BLaER1 (cell line): ENCODE data around the gene VEGFC.

Source experiments
- H3K27ac ChIP-seq: shearing (Covaris generic); formaldehyde crosslinking; 2 replicates; pipeline ENCODE4 v1.8.1; 2022
- H3K27me3 ChIP-seq: shearing (Covaris generic); formaldehyde crosslinking; 2 replicates; pipeline ENCODE4 v1.8.1; 2022
- H3K36me3 ChIP-seq: shearing (Covaris generic); formaldehyde crosslinking; 2 replicates; pipeline ENCODE4 v1.8.1; 2022
- H3K4me1 ChIP-seq: shearing (Covaris generic); formaldehyde crosslinking; 2 replicates; pipeline ENCODE4 v1.8.1; 2022
- H3K4me2 ChIP-seq: shearing (Covaris generic); formaldehyde crosslinking; 2 replicates; pipeline ENCODE4 v1.8.1; 2022
- H3K4me3 ChIP-seq: shearing (Covaris generic); formaldehyde crosslinking; 2 replicates; pipeline ENCODE4 v1.8.1; 2022
- H3K9ac ChIP-seq: shearing (Covaris generic); formaldehyde crosslinking; 2 replicates; pipeline ENCODE4 v1.8.1; 2022
- H3K9me3 ChIP-seq: shearing (Covaris generic); formaldehyde crosslinking; 2 replicates; pipeline ENCODE4 v1.8.1; 2022
- H4K20me1 ChIP-seq: shearing (Covaris generic); formaldehyde crosslinking; 2 replicates; pipeline ENCODE4 v1.8.1; 2022
- Cebpa-rat ChIP-seq: shearing (Covaris generic); IDR thresholded peaks from 2 replicates; pipeline ENCODE4 v1.8.1; 2022

The VEGFC gene

GRCh38 chr4:176774852-176775251 lies 17.9 kb downstream of the VEGFC start:
- H3K36me3 ChIP-seq = no peaks in the 10 kb centered on the region
- H3K27ac ChIP-seq = no peak overlapping the region
- H3K4me3 ChIP-seq = no peak overlapping the region
- no peak for TF ChIP-seq Cebpa-rat
- no peaks in the 10 kb centered on the region for H4K20me1 ChIP-seq
- H3K27me3 ChIP-seq = no peaks in the 10 kb centered on the region
- H3K4me2 ChIP-seq = no peak overlapping the region
- H3K4me1 ChIP-seq = no peaks in the 10 kb centered on the region
- no peaks in the 10 kb centered on the region for H3K9me3 ChIP-seq
- no peak overlapping the region for H3K9ac ChIP-seq

- no peaks in the 10 kb centered on the region for H3K27me3 ChIP-seq
Observed at GRCh38 chr4:176769514-176769913, 23.2 kb downstream of the VEGFC start.

GRCh38 chr4:176767183-176767582 lies 25.5 kb downstream of the VEGFC start:
- no peaks in the 10 kb centered on the region for H4K20me1 ChIP-seq
- no peaks in the 10 kb centered on the region for H3K36me3 ChIP-seq
- no peak overlapping the region for H3K27ac ChIP-seq
- no peaks in the 10 kb centered on the region for H3K27me3 ChIP-seq
- no peaks in the 10 kb centered on the region for H3K9me3 ChIP-seq
- H3K4me1 ChIP-seq = no peaks in the 10 kb centered on the region
- no peak overlapping the region for H3K4me3 ChIP-seq
- H3K9ac ChIP-seq = no peak overlapping the region
- H3K4me2 ChIP-seq = no peak overlapping the region
- no peak for TF ChIP-seq Cebpa-rat

More at GRCh38 chr4:176769514-176769913, 23.2 kb downstream of the VEGFC start:
- Histone ChIP-seq H3K9ac (no peak overlapping the region), H3K9me3 (no peaks in the 10 kb centered on the region), H3K27ac (no peak overlapping the region), H3K4me1 (no peaks in the 10 kb centered on the region), H3K36me3 (no peaks in the 10 kb centered on the region), H3K4me2 (no peak overlapping the region), H3K4me3 (no peak overlapping the region), H4K20me1 (no peaks in the 10 kb centered on the region)
- no peak for TF ChIP-seq Cebpa-rat

GRCh38 chr4:176762661-176763308 lies 29.9 kb downstream of the VEGFC start:
- no peak overlapping the region for H3K27ac ChIP-seq
- H3K36me3 ChIP-seq = no peaks in the 10 kb centered on the region
- no peak overlapping the region for H3K9ac ChIP-seq
- H3K9me3 ChIP-seq = no peaks in the 10 kb centered on the region
- H3K4me2 ChIP-seq = no peak overlapping the region
- no peaks in the 10 kb centered on the region for H3K27me3 ChIP-seq
- TF ChIP-seq Cebpa-rat = no peak
- no peak overlapping the region for H3K4me3 ChIP-seq
- H3K4me1 ChIP-seq = no peaks in the 10 kb centered on the region
- H4K20me1 ChIP-seq = no peaks in the 10 kb centered on the region

GRCh38 chr4:176761872-176762271 lies 30.9 kb downstream of the VEGFC start:
- Histone ChIP-seq H3K9me3 (no peaks in the 10 kb centered on the region), H3K4me2 (no peak overlapping the region), H3K27me3 (no peaks in the 10 kb centered on the region), H3K27ac (no peak overlapping the region), H3K4me1 (no peaks in the 10 kb centered on the region), H3K9ac (no peak overlapping the region), H3K4me3 (no peak overlapping the region), H3K36me3 (no peaks in the 10 kb centered on the region), H4K20me1 (no peaks in the 10 kb centered on the region)
- no peak for TF ChIP-seq Cebpa-rat

GRCh38 chr4:176760471-176760870 lies 32.3 kb downstream of the VEGFC start:
- Histone ChIP-seq H3K4me2 (no peak overlapping the region), H4K20me1 (no peaks in the 10 kb centered on the region), H3K9me3 (no peaks in the 10 kb centered on the region), H3K4me1 (no peaks in the 10 kb centered on the region), H3K9ac (no peak overlapping the region), H3K4me3 (no peak overlapping the region), H3K36me3 (no peaks in the 10 kb centered on the region), H3K27ac (no peak overlapping the region), H3K27me3 (no peaks in the 10 kb centered on the region)
- no peak for TF ChIP-seq Cebpa-rat

- no peak overlapping the region for H3K9ac ChIP-seq
- H3K4me1 ChIP-seq = no peaks in the 10 kb centered on the region
- H3K9me3 ChIP-seq = no peaks in the 10 kb centered on the region
- no peaks in the 10 kb centered on the region for H3K36me3 ChIP-seq
- no peaks in the 10 kb centered on the region for H4K20me1 ChIP-seq
- TF ChIP-seq Cebpa-rat = no peak
- H3K27me3 ChIP-seq = no peaks in the 10 kb centered on the region
- no peak overlapping the region for H3K27ac ChIP-seq
- no peak overlapping the region for H3K4me2 ChIP-seq
- no peak overlapping the region for H3K4me3 ChIP-seq
Observed at GRCh38 chr4:176758731-176759130, 34.0 kb downstream of the VEGFC start.

GRCh38 chr4:176758323-176758722 lies 34.4 kb downstream of the VEGFC start:
- no peaks in the 10 kb centered on the region for H3K9me3 ChIP-seq
- no peaks in the 10 kb centered on the region for H3K27me3 ChIP-seq
- no peaks in the 10 kb centered on the region for H4K20me1 ChIP-seq
- no peak overlapping the region for H3K27ac ChIP-seq
- no peak for TF ChIP-seq Cebpa-rat
- H3K9ac ChIP-seq = no peak overlapping the region
- H3K4me1 ChIP-seq = no peaks in the 10 kb centered on the region
- H3K36me3 ChIP-seq = no peaks in the 10 kb centered on the region
- no peak overlapping the region for H3K4me2 ChIP-seq
- H3K4me3 ChIP-seq = no peak overlapping the region

GRCh38 chr4:176755613-176756012 lies 37.1 kb downstream of the VEGFC start:
- no peak overlapping the region for H3K27ac ChIP-seq
- H3K4me3 ChIP-seq = no peak overlapping the region
- no peak overlapping the region for H3K9ac ChIP-seq
- no peaks in the 10 kb centered on the region for H3K27me3 ChIP-seq
- no peaks in the 10 kb centered on the region for H3K9me3 ChIP-seq
- H3K4me2 ChIP-seq = no peak overlapping the region
- H3K36me3 ChIP-seq = no peaks in the 10 kb centered on the region
- H3K4me1 ChIP-seq = no peaks in the 10 kb centered on the region
- no peaks in the 10 kb centered on the region for H4K20me1 ChIP-seq
- TF ChIP-seq Cebpa-rat = no peak

GRCh38 chr4:176755001-176755400 lies 37.7 kb downstream of the VEGFC start:
- no peaks in the 10 kb centered on the region for H3K36me3 ChIP-seq
- no peaks in the 10 kb centered on the region for H3K4me1 ChIP-seq
- H3K9ac ChIP-seq = no peak overlapping the region
- no peaks in the 10 kb centered on the region for H3K9me3 ChIP-seq
- no peak overlapping the region for H3K4me3 ChIP-seq
- TF ChIP-seq Cebpa-rat = no peak
- no peaks in the 10 kb centered on the region for H3K27me3 ChIP-seq
- no peak overlapping the region for H3K4me2 ChIP-seq
- H3K27ac ChIP-seq = no peak overlapping the region
- no peaks in the 10 kb centered on the region for H4K20me1 ChIP-seq

GRCh38 chr4:176753049-176753448 lies 39.7 kb downstream of the VEGFC start:
- Histone ChIP-seq H3K27me3 (no peaks in the 10 kb centered on the region), H3K4me3 (no peak overlapping the region), H3K9ac (no peak overlapping the region), H3K4me1 (no peaks in the 10 kb centered on the region), H3K4me2 (no peak overlapping the region), H3K9me3 (no peaks in the 10 kb centered on the region), H3K36me3 (no peaks in the 10 kb centered on the region), H3K27ac (no peak overlapping the region), H4K20me1 (no peaks in the 10 kb centered on the region)
- no peak for TF ChIP-seq Cebpa-rat
